Activated CD4-positive, alpha-beta T cell treated with anti-CD3 and anti-CD28 coated beads, Interleukin-2, amount 50 U/mL, for 4 hours (primary cell): ENCODE results near the gene GPC3.
"Not testable (repeated sequence)": the region's sequence is repeated elsewhere in the genome, so short reads cannot be mapped to it uniquely, and the experiment has no call there.

ENCODE experiments used
- DNase-seq, 2 experiments: peaks; one replicate each; pipeline ENCODE4 v3.0.0-alpha.2; 2020

Gene GPC3

DNA sequence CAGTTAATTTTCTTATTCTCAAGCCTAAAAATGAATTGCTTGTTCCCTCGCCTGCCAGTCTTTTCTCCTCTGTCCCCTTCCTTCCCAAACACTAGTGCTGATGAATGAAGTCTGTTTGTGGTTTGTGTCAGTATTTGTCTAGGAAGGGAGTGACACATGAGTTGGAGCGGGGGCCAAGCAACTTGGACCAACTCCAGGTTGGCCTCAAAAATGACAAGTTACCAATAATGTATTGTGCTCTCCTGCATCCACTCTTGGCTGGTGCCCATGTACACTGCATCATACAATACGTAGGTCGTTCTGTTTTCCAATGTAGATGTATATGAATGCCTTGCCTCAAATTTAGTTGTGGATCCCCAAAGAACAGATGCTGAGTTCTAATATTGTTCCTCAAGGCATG is 347.1 kb downstream of the GPC3 start:
- DNase-seq, result no peak

DNA sequence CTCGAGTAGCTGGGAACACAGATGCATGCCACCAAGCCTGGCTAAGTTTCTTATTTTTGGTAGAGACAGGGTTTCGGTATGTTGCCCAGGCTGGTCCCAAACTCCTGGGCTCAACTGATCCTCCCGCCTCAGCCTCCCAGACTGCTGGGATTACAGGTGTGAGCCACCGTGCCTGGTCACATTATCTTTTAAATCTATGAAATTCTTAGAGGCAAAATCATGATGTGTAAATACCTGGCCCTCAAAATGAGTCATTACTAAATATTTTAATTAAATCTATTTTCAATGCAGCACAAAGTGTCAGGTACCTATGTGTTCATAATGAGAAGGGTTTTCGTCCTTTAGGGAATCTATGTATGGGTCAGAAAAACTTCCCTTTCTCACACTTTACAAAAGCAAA is 347.6 kb downstream of the GPC3 start:
- DNase-seq, result no peak

DNA sequence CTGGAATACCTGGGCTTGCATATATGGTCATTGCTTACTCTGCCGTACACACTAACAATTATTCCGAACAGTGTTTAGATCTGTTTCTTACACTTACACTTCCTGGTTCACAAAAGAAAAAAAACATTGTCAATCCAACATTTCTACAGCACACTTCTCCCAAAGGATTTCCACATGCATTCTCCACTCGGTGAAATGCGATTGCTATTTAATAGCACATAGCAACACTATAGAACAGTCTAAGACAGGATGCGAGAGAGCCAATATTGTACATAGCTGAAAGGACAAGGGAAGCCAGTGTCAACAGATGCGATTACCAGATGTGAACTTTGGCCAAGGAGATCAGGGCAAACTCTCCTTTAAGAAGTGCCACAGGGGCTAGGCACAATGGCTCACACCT is 349.4 kb downstream of the GPC3 start:
- DNase-seq, result no peak

GRCh38 chrX:133634416-133634815 is 351.0 kb downstream of the GPC3 start:
- no peak for DNase-seq

DNA sequence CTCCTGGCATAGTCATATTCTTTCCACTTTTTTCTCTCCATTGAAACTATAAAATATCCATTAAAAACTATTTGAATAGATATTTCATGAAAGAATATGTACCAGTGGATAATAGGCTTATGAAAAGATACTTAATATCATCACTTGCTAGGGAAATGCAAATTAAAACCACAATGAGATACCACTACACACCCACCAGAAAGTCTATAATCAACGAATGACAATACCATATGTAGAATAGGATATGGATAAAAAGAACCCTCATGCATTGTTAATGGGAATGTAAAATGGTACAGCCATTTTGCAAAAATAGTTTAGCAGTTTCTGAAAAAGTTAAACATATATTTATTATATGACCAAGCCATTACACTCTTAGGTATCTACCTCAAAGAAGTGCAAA is 351.4 kb downstream of the GPC3 start:
- no peak for DNase-seq

GRCh38 chrX:133633162-133633561 is 352.2 kb downstream of the GPC3 start:
- DNase-seq, result no peak

- DNase-seq, result no peak
Observed at GRCh38 chrX:133630362-133630761, 355.0 kb downstream of the GPC3 start.

DNA sequence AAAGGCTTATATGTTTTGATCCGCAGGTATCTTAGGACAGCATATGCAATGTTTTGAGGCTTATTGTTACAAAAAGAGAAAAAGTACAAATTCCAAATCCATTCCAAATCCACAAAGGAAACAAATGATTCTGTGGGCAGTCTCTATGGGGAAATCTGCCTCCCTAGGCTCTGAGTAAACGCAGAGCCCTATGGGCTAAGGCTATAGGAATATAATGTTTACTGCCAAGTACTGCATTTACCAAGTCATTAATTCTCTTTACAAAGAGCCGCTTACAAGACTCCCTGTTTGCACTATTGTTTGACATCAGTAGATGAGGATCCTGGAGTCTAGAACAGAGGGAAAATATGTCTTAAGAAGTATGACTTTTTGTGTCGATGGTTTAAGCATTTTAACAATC is 357.7 kb downstream of the GPC3 start:
- DNase-seq, result no peak

GRCh38 chrX:133621384-133621783 is 364.0 kb downstream of the GPC3 start:
- not testable (repeated sequence) for DNase-seq

DNA sequence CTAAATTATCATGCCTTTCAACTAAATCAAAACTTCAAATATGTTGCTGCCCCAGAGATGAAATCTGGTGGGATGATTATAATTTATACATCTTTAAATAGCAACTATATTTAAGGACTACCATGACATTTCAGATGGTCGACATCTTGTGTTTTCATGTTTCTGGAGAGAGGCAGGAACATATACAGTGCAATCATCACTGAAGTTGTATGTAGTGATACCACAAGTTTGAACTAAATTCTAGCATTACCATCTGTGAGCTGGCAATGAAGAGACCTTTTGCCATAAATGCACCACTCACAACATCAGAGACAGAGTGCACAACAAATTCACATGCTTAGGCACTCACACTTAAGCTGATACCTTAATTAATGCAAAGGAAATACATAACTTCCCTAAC is 373.7 kb downstream of the GPC3 start:
- no peak for DNase-seq

GRCh38 chrX:133610056-133610455 is 375.3 kb downstream of the GPC3 start:
- DNase-seq, result no peak

- no peak for DNase-seq
Observed at GRCh38 chrX:133609166-133609565, 376.2 kb downstream of the GPC3 start.

- no peak for DNase-seq
Observed at GRCh38 chrX:133608406-133608805, 377.0 kb downstream of the GPC3 start.

DNA sequence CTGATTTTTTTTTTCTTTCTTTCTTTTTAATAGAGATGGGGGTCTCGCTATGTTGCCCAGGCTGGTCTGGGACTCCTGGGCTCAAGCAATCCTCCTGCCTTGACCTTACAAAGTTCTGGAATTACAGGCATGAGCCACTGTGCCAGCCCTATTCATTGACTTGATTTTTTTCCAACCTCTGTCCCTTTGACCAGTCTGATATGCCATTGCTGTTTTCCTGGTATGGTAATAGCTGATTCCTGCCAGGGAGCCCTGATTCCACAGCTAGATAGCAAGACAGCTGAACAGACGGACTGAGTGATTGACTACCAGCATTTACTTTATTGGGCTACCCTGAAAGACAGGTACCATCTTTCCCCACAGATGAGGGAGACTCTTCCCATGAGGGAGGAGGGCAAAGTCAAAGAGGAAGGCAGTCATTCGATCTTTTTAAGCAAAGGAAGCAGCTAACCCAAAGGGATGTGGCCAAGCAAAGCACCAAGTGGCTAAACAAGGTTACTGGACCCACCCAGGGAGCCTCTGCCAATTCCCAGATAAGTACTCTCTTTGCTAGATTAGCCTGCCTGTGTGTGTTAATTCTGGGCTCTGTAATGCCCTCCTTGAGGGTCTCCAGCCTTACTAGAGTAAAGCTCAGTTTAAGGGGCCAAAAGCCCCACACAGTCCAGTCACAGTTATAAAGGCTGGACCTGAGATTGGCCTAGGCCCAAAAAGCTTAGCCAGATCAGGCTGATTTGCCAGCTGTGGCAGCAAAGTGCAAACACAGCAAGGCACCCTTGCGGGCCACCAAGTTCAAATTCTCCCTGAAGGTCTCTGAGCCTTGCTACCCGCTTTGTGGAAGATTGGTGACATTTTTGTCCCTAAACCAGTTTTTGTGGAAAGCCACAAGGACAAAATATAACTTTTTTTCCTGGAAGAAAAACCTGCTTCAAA is 377.7 kb downstream of the GPC3 start:
- no peak for DNase-seq

DNA sequence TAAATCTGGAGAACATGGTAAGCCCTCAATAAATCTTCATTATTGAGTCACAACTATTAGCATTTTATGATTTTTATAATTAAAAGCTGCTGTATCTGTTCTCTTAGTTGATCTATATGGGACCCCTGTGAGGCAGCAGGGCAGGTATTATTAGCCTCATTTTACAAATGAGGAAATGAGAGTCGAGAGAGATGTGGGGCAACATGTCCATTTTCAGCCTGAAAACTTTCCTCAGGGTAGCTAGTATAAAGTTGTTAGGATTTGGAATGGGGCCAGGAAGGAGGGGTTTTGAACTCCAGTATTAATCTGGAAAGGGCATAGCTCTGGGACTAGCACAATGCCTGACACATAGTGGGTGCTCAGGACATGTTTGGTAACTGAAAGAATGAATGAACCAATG is 378.4 kb downstream of the GPC3 start:
- DNase-seq, result no peak

- no peak for DNase-seq
Observed at GRCh38 chrX:133604801-133605200, 380.6 kb downstream of the GPC3 start.

GRCh38 chrX:133602881-133603280 is 382.5 kb downstream of the GPC3 start:
- DNase-seq, result no peak

- no peak for DNase-seq
Observed at GRCh38 chrX:133601116-133601515, 384.3 kb downstream of the GPC3 start.

GRCh38 chrX:133600536-133600935 is 384.9 kb downstream of the GPC3 start:
- DNase-seq, result no peak

- no peak for DNase-seq
Observed at GRCh38 chrX:133598601-133599335, 386.6 kb downstream of the GPC3 start.

- no peak for DNase-seq
Observed at GRCh38 chrX:133594156-133594555, 391.2 kb downstream of the GPC3 start.

GRCh38 chrX:133593531-133593930 is 391.9 kb downstream of the GPC3 start:
- DNase-seq, result no peak

DNA sequence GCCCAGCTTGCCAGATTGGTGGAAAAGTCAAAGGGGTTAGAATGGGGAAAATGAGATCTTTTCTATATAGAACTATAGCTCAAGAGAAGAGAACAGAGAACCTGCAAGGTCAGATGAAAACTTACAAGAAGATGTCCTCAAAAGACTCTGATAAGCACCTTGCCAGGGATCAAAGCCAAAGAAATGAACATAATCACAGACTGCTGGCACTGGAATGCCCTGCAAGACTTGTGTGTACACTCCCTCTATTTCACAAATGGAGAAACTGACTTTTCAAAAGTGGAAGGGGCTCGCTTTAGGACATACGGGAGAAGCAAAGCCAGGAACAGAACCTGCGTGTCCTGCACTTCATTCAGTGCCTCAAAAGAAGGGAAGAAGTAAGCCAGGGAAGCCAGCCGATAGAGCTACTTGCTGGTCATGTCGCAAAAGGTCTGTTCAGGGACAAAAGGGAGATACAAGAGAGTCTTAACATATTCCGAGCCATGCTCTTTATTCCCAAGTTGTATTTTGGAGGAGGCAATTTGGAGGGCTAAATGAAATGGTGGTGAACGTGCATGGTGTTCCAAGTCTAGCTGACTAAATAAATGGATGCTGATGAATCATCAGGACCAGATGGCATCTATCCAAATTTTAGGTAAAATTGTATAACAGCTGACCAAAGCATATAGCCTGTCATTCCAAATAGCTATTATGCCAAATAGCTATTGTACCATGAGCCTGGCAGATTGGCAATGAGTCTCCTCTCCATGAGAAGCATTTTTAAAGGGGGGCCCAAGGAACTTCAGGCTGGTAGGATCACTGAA is 394.5 kb downstream of the GPC3 start:
- no peak for DNase-seq
